ENCODE measurements around the gene NVL. TPM values are rescaled to one million over a fixed set of nuclear protein-coding genes. Genes with fewer than 3 reads are reported as not detected.
A peak's percentile ranks its signal among the peaks of the same experiment; 100 is the strongest.

Gene NVL
- polyA plus RNA-seq, 1 donor from 2014 or later = 77.3 TPM

DNA sequence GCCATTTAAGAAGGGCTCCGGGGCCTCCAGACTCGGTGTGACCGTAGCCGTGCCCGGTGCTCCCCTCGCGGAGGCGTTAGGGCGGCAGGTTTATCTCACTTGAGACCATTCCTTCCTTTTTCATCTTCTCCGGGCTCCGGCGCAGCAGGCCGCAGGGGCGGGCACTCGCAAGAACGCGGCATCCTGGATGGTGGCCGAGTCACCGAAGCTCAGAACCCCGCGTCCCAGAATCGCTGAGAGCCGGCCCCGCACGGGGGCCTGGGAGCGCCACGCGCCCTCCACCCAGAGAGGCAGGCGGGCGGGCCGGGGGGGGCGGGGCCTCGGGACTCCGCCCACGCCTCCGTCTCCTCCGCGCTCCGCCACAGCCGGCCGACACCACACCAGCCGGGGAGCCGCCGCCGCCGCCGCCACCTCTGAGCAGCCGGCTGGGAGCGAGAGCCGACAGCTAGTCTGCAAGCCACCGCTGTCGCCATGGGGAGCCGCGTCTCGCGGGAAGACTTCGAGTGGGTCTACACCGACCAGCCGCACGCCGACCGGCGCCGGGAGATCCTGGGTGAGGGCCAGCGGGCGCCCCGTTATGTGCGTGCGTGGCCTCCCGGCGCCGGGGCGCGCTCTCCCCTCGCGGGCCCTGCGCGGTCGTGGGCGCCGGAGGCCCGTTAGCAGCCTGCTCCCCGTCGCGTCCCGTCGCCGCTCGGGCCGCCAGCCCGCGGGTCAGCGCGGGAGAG, 146.9 kb downstream of the NVL start, which contains the start of gene DEGS1:
Gene DEGS1, plus strand, starts transcription at position 375 of the 725 bp plus-strand sequence. Its CDS starts 97 bp downstream, at position 472.
- Histone ChIP-seq H3K4me3 (ENCODE audit: low read length) (peak within 1 kb of the TSS; percentile 93), H3F3A (ENCODE audit: insufficient read depth, low read length, poor library complexity, severe bottlenecking) (no peaks in the 10 kb centered on the region), H4K20me1 (ENCODE audit: insufficient read depth) (no peaks in the 10 kb centered on the region), H3K9ac (ENCODE audit: low read length) (peak within 1 kb of the TSS; percentile 95), H3K9me2 (ENCODE audit: insufficient read depth, low read length) (no peaks in the 10 kb centered on the region), H3K27me3 (ENCODE audit: insufficient read depth, low read depth, low read length) (no peaks in the 10 kb centered on the region), H3K27ac (ENCODE audit: low read length) (peak within 1 kb of the TSS; percentile 89), H3K79me2 (replicated peaks; ENCODE audit: insufficient read depth, low read length) (peaks cover 41% of the 10 kb centered on the region), H2AFZ (ENCODE audit: low read depth, low read length) (peak within 1 kb of the TSS; percentile 84), H3K9me3 (ENCODE audit: low read length) (no peaks in the 10 kb centered on the region), H3K36me3 (ENCODE audit: insufficient read depth, low read length) (no peaks in the 10 kb centered on the region), H3K4me2 (ENCODE audit: low read length) (peak within 1 kb of the TSS; percentile 76)
- TF ChIP-seq RAD21 (conservative IDR thresholded peaks at IDR 0.05) (no peak), SMC3 (conservative IDR thresholded peaks at IDR 0.05; ENCODE audit: poor library complexity) (peak; percentile 30), TAF1 (IDR thresholded peaks at IDR 0.05; ENCODE audit: low read depth) (peak; percentile 71), EZH2 (IDR thresholded peaks at IDR 0.05; ENCODE audit: borderline replicate concordance, insufficient read depth, low read length, poor library complexity, severe bottlenecking) (no peak), POLR2AphosphoS5 (IDR thresholded peaks at IDR 0.05) (peak; percentile 95), MXI1 (conservative IDR thresholded peaks at IDR 0.05; ENCODE audit: poor library complexity, severe bottlenecking) (peak; percentile 77), EP300 (conservative IDR thresholded peaks at IDR 0.05; ENCODE audit: poor library complexity, severe bottlenecking) (peak; percentile 22)
- TF ChIP-seq, protein P1, sequence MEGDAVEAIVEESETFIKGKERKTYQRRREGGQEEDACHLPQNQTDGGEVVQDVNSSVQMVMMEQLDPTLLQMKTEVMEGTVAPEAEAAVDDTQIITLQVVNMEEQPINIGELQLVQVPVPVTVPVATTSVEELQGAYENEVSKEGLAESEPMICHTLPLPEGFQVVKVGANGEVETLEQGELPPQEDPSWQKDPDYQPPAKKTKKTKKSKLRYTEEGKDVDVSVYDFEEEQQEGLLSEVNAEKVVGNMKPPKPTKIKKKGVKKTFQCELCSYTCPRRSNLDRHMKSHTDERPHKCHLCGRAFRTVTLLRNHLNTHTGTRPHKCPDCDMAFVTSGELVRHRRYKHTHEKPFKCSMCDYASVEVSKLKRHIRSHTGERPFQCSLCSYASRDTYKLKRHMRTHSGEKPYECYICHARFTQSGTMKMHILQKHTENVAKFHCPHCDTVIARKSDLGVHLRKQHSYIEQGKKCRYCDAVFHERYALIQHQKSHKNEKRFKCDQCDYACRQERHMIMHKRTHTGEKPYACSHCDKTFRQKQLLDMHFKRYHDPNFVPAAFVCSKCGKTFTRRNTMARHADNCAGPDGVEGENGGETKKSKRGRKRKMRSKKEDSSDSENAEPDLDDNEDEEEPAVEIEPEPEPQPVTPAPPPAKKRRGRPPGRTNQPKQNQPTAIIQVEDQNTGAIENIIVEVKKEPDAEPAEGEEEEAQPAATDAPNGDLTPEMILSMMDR (IDR thresholded peaks at IDR 0.05; ENCODE audit: poor library complexity, severe bottlenecking) = no peak
- TF ChIP-seq, protein P2, sequence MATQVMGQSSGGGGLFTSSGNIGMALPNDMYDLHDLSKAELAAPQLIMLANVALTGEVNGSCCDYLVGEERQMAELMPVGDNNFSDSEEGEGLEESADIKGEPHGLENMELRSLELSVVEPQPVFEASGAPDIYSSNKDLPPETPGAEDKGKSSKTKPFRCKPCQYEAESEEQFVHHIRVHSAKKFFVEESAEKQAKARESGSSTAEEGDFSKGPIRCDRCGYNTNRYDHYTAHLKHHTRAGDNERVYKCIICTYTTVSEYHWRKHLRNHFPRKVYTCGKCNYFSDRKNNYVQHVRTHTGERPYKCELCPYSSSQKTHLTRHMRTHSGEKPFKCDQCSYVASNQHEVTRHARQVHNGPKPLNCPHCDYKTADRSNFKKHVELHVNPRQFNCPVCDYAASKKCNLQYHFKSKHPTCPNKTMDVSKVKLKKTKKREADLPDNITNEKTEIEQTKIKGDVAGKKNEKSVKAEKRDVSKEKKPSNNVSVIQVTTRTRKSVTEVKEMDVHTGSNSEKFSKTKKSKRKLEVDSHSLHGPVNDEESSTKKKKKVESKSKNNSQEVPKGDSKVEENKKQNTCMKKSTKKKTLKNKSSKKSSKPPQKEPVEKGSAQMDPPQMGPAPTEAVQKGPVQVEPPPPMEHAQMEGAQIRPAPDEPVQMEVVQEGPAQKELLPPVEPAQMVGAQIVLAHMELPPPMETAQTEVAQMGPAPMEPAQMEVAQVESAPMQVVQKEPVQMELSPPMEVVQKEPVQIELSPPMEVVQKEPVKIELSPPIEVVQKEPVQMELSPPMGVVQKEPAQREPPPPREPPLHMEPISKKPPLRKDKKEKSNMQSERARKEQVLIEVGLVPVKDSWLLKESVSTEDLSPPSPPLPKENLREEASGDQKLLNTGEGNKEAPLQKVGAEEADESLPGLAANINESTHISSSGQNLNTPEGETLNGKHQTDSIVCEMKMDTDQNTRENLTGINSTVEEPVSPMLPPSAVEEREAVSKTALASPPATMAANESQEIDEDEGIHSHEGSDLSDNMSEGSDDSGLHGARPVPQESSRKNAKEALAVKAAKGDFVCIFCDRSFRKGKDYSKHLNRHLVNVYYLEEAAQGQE (IDR thresholded peaks at IDR 0.05; ENCODE audit: borderline replicate concordance) = peak; percentile 57

DNA sequence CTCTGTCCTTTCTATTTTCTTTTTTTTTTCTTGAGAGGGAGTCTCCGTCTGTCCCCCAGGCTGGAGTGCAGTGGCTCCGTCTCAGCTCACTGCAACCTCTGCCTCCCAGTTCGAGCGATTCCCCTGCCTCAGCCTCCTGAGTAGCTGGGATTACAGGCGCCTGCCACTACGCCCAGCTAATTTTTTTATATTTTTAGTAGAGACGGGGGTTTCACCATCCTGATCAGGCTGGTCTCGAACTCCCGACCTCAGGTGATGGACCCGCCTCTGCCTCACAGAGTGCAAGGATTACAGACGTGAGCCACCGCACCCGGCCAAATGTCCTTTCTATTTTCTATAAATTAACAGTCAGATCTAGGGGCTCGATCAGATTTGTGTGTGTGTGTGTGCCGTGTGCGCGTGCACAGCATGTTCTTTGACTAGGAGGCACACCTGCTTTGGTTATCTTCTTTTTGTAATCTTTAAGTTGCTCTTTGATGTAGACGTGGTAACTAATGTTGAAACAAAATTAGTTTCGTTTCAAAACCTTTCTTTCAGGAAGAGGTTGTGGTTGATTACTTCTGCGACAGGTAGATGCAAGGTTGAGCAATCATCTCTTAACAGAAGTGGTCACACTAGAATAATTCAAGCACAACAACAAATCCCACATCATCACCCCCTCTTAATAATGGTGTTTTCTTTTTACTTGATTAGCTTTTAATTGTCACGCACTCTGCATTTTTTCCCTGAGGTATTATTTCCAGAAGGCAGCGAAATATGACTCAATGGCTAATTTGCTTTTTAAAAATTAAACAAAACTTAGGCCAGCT, 147.7 kb downstream of the NVL start:
- Histone ChIP-seq H3K9ac (ENCODE audit: low read length) (peak overlapping the region; percentile 95), H3K9me3 (ENCODE audit: low read length) (no peaks in the 10 kb centered on the region), H3K9me2 (ENCODE audit: insufficient read depth, low read length) (no peaks in the 10 kb centered on the region), H3K4me2 (ENCODE audit: low read length) (peak overlapping the region; percentile 76), H3K4me3 (ENCODE audit: low read length) (peak overlapping the region; percentile 93), H4K20me1 (ENCODE audit: insufficient read depth) (no peaks in the 10 kb centered on the region), H3K79me2 (replicated peaks; ENCODE audit: insufficient read depth, low read length) (peaks cover 34% of the 10 kb centered on the region), H3K27me3 (ENCODE audit: insufficient read depth, low read depth, low read length) (no peaks in the 10 kb centered on the region), H3K27ac (ENCODE audit: low read length) (peak overlapping the region; percentile 89), H3K36me3 (ENCODE audit: insufficient read depth, low read length) (no peaks in the 10 kb centered on the region), H3F3A (ENCODE audit: insufficient read depth, low read length, poor library complexity, severe bottlenecking) (no peaks in the 10 kb centered on the region), H2AFZ (ENCODE audit: low read depth, low read length) (peak overlapping the region; percentile 69)
- TF ChIP-seq POLR2AphosphoS5 (IDR thresholded peaks at IDR 0.05) (no peak), SMC3 (conservative IDR thresholded peaks at IDR 0.05; ENCODE audit: poor library complexity) (no peak), EZH2 (IDR thresholded peaks at IDR 0.05; ENCODE audit: borderline replicate concordance, insufficient read depth, low read length, poor library complexity, severe bottlenecking) (no peak), TAF1 (IDR thresholded peaks at IDR 0.05; ENCODE audit: low read depth) (no peak), MXI1 (conservative IDR thresholded peaks at IDR 0.05; ENCODE audit: poor library complexity, severe bottlenecking) (no peak), EP300 (conservative IDR thresholded peaks at IDR 0.05; ENCODE audit: poor library complexity, severe bottlenecking) (no peak), RAD21 (conservative IDR thresholded peaks at IDR 0.05) (no peak)
- TF ChIP-seq, protein P2 (IDR thresholded peaks at IDR 0.05; ENCODE audit: borderline replicate concordance) = no peak
- TF ChIP-seq, protein P1 (IDR thresholded peaks at IDR 0.05; ENCODE audit: poor library complexity, severe bottlenecking) = no peak

Measured in neural cell (in vitro differentiated cells).